Neural cell (in vitro differentiated cells): ENCODE data around the gene MRRF. TPM values are rescaled to one million over a fixed set of nuclear protein-coding genes. Genes with fewer than 3 reads are reported as not detected.
A peak's percentile ranks its signal among the peaks of the same experiment; 100 is the strongest.

ENCODE experiments used
- H2AFZ ChIP-seq: fragments of 200-600, 300-800 bp; sonication (generic), shearing (Covaris generic); 2 replicates; pipeline ENCODE4 v1.6.0; 2014; ENCODE audit warnings: low read depth, mild to moderate bottlenecking, antibody characterized with exemption, low read length, moderate library complexity
- H3F3A ChIP-seq: fragments of 200-600 bp; shearing (Covaris generic); 2 replicates; pipeline ENCODE4 v1.6.1; 2016; ENCODE audit warnings: mild to moderate bottlenecking, moderate library complexity, mixed read lengths, antibody characterized with exemption, low read length; ENCODE audit not compliant: insufficient read depth, poor library complexity, severe bottlenecking
- H3K27ac ChIP-seq: fragments of 200-600, 300-800 bp; sonication (generic), shearing (Covaris generic); 2 replicates; pipeline ENCODE4 v1.5.1; 2014; ENCODE audit warnings: mild to moderate bottlenecking, low read length, moderate library complexity
- H3K27me3 ChIP-seq: fragments of 300-800, 200-600 bp; sonication (generic), shearing (Covaris generic); 2 replicates; pipeline ENCODE4 v1.6.0; 2014; ENCODE audit warnings: mild to moderate bottlenecking, low read depth, low read length, moderate library complexity; ENCODE audit not compliant: insufficient read depth
- H3K36me3 ChIP-seq: fragments of 300-800, 200-600 bp; sonication (generic), shearing (Covaris generic); 2 replicates; pipeline ENCODE4 v1.5.1; 2014; ENCODE audit warnings: mild to moderate bottlenecking, antibody characterized with exemption, low read length, moderate library complexity; ENCODE audit not compliant: insufficient read depth
- H3K4me2 ChIP-seq: fragments of 300-800, 200-600 bp; sonication (generic), shearing (Covaris generic); 2 replicates; pipeline ENCODE4 v1.6.0; 2014; ENCODE audit warnings: mild to moderate bottlenecking, low read length
- H3K4me3 ChIP-seq: fragments of 300-800, 200-600 bp; sonication (generic), shearing (Covaris generic); 2 replicates; pipeline ENCODE4 v1.5.1; 2014; ENCODE audit warnings: mild to moderate bottlenecking, low read length, moderate library complexity
- H3K79me2 ChIP-seq: fragments of 200-600 bp; shearing (Covaris generic); replicated peaks from 2 replicates; pipeline ENCODE4 v1.6.0; 2014; ENCODE audit warnings: mild to moderate bottlenecking, low read length, moderate library complexity; ENCODE audit not compliant: insufficient read depth
- H3K9ac ChIP-seq: fragments of 300-800, 200-600 bp; sonication (generic), shearing (Covaris generic); 2 replicates; pipeline ENCODE4 v1.6.1; 2016; ENCODE audit warnings: mild to moderate bottlenecking, low read length, mixed read lengths
- H3K9me2 ChIP-seq: fragments of 200-600 bp; shearing (Covaris generic); 2 replicates; pipeline ENCODE4 v1.6.1; 2016; ENCODE audit warnings: mild to moderate bottlenecking, low read length, mixed read lengths; ENCODE audit not compliant: insufficient read depth
- H3K9me3 ChIP-seq: fragments of 200-600, 300-800 bp; sonication (generic), shearing (Covaris generic); 2 replicates; pipeline ENCODE4 v1.6.1; 2016; ENCODE audit warnings: mild to moderate bottlenecking, mixed run types, low read length, moderate library complexity, mixed read lengths
- H4K20me1 ChIP-seq: fragments of 200-600 bp; shearing (Covaris generic); 2 replicates; pipeline ENCODE4 v1.6.1; 2016; ENCODE audit warnings: mild to moderate bottlenecking, mixed run types; ENCODE audit not compliant: insufficient read depth
- EP300 ChIP-seq: fragments of 450-650 bp; conservative IDR thresholded peaks from 2 replicates; pipeline ENCODE4 v1.6.1; 2014; ENCODE audit warnings: antibody characterized with exemption, mild to moderate bottlenecking, moderate library complexity; ENCODE audit not compliant: poor library complexity, severe bottlenecking
- EZH2 ChIP-seq: fragments of 200-600, 300-800 bp; shearing (Covaris generic), sonication (generic); IDR thresholded peaks from 2 replicates; pipeline ENCODE4 v1.6.1; 2014; ENCODE audit warnings: antibody characterized with exemption, low read length, borderline replicate concordance, mild to moderate bottlenecking; ENCODE audit not compliant: insufficient read depth, poor library complexity, severe bottlenecking
- MXI1 ChIP-seq: fragments of 450-650 bp; conservative IDR thresholded peaks from 2 replicates; pipeline ENCODE4 v1.6.1; 2014; ENCODE audit warnings: antibody characterized with exemption, mild to moderate bottlenecking; ENCODE audit not compliant: poor library complexity, severe bottlenecking
- POLR2AphosphoS5 ChIP-seq: IDR thresholded peaks from 2 replicates; pipeline ENCODE4 v1.6.1; 2012
- RAD21 ChIP-seq: fragments of 450-650 bp; conservative IDR thresholded peaks from 2 replicates; pipeline ENCODE4 v1.6.1; 2014; ENCODE audit warnings: antibody characterized with exemption, mild to moderate bottlenecking, moderate library complexity
- SMC3 ChIP-seq: fragments of 450-650 bp; conservative IDR thresholded peaks from 2 replicates; pipeline ENCODE4 v1.6.1; 2014; ENCODE audit warnings: antibody characterized with exemption, mild to moderate bottlenecking, moderate library complexity; ENCODE audit not compliant: poor library complexity
- TAF1 ChIP-seq: IDR thresholded peaks from 2 replicates; pipeline ENCODE4 v1.6.1; 2012; ENCODE audit warnings: low read depth
- polyA plus RNA-seq: library from polyadenylated mRNA; depleted of rRNA; stranded (reverse); fragments of >200 nt; gene quantifications from 2 replicates; pipeline ENCODE4 v1.2.3, GENCODE V29; 2014
- TF ChIP-seq, protein P1 (sequence below): IDR thresholded peaks from 2 replicates; pipeline ENCODE4 v1.6.1; 2012; ENCODE audit warnings: borderline replicate concordance
- TF ChIP-seq, protein P2 (sequence below): fragments of 450-650 bp; IDR thresholded peaks from 2 replicates; pipeline ENCODE4 v1.5.1; 2014; ENCODE audit warnings: antibody characterized with exemption, mild to moderate bottlenecking, moderate library complexity; ENCODE audit not compliant: poor library complexity, severe bottlenecking

The MRRF gene
- polyA plus RNA-seq, 1 donor from 2014 or later = 40.7 TPM

DNA sequence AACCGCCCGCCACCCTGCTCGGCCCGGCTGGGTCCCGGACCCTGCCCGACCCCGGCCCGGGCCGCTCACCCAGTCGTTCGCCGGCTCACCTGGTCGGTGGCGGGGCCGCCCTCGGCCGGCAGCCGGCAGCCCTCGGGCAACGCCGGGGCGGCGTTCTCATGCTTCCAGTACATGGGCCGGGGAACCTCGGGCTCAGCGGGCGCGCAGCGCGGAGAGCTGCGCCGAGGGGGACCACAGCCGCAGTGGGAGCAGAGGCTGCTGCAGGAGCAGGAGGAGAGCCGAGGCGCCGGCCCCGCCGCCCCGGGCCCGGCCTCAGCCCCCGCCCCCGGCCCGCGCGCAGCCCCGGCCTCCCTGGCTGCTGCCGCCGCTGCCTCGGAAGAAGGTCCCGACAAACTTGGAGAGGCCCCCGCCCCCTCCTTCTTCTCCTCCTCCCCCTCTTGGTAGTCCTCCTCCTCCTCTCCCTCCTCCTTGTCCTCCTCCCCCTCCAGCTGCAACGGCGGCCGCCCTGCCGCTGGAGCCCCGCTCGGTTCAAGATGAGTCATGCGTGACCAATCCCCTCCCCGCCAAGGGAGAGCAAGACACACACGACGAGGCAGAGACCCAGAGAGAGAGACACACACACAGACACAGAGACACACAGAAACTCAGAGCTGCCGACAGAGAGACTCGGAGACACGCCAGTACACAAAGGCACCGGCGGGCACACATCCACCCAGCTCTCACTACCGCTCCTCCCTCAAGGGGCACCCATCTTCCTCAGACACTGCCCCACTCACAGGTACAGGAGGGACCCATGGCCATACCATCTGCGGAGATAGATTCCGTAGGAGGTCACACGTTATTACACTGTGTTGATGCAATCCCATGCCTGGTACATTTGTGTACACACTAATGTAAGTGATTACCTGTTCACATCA lies 35.9 kb upstream of the MRRF start, which contains the start of gene LHX6:
Gene LHX6, minus strand, starts transcription at position 390 of the 917 bp plus-strand sequence. Its CDS starts 217 bp downstream, at position 173.
- no peaks in the 10 kb centered on the region for H3F3A ChIP-seq
- no peak within 1 kb of the TSS for H2AFZ ChIP-seq

DNA sequence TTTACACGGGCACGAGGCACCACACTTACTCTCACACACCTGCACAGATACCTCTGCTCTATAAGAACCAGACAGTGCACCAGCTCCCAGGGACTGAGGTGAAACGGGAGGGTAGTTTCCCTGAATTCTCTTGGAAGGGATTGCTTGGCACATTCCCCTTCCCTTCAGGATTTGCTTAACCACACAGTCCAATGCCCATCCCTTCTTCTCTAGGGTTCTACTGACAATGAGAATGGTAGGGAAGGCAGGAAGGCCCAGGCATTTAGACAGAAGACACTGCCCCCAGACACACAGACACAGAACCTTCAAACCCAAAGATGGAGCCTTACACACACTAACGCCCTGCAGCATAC lies 35.2 kb upstream of the MRRF start:
- no peak overlapping the region for H3K9ac ChIP-seq
- no peaks in the 10 kb centered on the region for H3K36me3 ChIP-seq
- no peak overlapping the region for H2AFZ ChIP-seq
- no peak overlapping the region for H3K4me2 ChIP-seq
- no peaks in the 10 kb centered on the region for H3K79me2 ChIP-seq
- no peaks in the 10 kb centered on the region for H3F3A ChIP-seq
- no peaks in the 10 kb centered on the region for H3K9me2 ChIP-seq
- H3K9me3 ChIP-seq = no peaks in the 10 kb centered on the region
- no peak overlapping the region for H3K27ac ChIP-seq
- TF ChIP-seq, protein P1, sequence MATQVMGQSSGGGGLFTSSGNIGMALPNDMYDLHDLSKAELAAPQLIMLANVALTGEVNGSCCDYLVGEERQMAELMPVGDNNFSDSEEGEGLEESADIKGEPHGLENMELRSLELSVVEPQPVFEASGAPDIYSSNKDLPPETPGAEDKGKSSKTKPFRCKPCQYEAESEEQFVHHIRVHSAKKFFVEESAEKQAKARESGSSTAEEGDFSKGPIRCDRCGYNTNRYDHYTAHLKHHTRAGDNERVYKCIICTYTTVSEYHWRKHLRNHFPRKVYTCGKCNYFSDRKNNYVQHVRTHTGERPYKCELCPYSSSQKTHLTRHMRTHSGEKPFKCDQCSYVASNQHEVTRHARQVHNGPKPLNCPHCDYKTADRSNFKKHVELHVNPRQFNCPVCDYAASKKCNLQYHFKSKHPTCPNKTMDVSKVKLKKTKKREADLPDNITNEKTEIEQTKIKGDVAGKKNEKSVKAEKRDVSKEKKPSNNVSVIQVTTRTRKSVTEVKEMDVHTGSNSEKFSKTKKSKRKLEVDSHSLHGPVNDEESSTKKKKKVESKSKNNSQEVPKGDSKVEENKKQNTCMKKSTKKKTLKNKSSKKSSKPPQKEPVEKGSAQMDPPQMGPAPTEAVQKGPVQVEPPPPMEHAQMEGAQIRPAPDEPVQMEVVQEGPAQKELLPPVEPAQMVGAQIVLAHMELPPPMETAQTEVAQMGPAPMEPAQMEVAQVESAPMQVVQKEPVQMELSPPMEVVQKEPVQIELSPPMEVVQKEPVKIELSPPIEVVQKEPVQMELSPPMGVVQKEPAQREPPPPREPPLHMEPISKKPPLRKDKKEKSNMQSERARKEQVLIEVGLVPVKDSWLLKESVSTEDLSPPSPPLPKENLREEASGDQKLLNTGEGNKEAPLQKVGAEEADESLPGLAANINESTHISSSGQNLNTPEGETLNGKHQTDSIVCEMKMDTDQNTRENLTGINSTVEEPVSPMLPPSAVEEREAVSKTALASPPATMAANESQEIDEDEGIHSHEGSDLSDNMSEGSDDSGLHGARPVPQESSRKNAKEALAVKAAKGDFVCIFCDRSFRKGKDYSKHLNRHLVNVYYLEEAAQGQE = no peak
- TF ChIP-seq MXI1 (no peak), TAF1 (no peak), EZH2 (no peak), EP300 (no peak), SMC3 (no peak), POLR2AphosphoS5 (no peak), RAD21 (no peak)
- TF ChIP-seq, protein P2, sequence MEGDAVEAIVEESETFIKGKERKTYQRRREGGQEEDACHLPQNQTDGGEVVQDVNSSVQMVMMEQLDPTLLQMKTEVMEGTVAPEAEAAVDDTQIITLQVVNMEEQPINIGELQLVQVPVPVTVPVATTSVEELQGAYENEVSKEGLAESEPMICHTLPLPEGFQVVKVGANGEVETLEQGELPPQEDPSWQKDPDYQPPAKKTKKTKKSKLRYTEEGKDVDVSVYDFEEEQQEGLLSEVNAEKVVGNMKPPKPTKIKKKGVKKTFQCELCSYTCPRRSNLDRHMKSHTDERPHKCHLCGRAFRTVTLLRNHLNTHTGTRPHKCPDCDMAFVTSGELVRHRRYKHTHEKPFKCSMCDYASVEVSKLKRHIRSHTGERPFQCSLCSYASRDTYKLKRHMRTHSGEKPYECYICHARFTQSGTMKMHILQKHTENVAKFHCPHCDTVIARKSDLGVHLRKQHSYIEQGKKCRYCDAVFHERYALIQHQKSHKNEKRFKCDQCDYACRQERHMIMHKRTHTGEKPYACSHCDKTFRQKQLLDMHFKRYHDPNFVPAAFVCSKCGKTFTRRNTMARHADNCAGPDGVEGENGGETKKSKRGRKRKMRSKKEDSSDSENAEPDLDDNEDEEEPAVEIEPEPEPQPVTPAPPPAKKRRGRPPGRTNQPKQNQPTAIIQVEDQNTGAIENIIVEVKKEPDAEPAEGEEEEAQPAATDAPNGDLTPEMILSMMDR = no peak
- no peak overlapping the region for H3K4me3 ChIP-seq
- no peaks in the 10 kb centered on the region for H4K20me1 ChIP-seq
- H3K27me3 ChIP-seq = peaks cover 95% of the 10 kb centered on the region

More for the DNA sequence above, 35.9 kb upstream of the MRRF start, which contains the start of gene LHX6:
- Histone ChIP-seq H3K27ac (no peak within 1 kb of the TSS), H3K9me2 (no peaks in the 10 kb centered on the region), H3K9me3 (no peaks in the 10 kb centered on the region), H3K4me3 (peak within 1 kb of the TSS; percentile 63), H4K20me1 (no peaks in the 10 kb centered on the region), H3K4me2 (no peak within 1 kb of the TSS), H3K36me3 (no peaks in the 10 kb centered on the region), H3K9ac (no peak within 1 kb of the TSS), H3K27me3 (peaks cover 95% of the 10 kb centered on the region), H3K79me2 (no peaks in the 10 kb centered on the region)
- peak; percentile 29 for TF ChIP-seq EZH2
- TF ChIP-seq, protein P2 = no peak
